H1 (cell line): ENCODE measurements around the gene P2RY8. TPM values are rescaled to one million over a fixed set of nuclear protein-coding genes. Genes with fewer than 3 reads are reported as not detected.

Experiments
- CTCF ChIA-PET: fragments of 300-600 bp; sonication (Branson Sonifier 250); formaldehyde crosslinking; loops from one replicate; lab custom pipeline; 2021; ENCODE audit not compliant: partially characterized antibody; lab: Charles Lee
- POLR2A ChIA-PET: fragments of 300-600 bp; sonication (Branson Sonifier 250); formaldehyde crosslinking; loops from one replicate; lab custom pipeline; 2021; ENCODE audit warnings: inconsistent platforms; ENCODE audit not compliant: partially characterized antibody; lab: Charles Lee
- DNase-seq, 2 experiments: peaks; one replicate each; pipeline versions ENCODE4 v3.0.0 to v3.0.0-alpha.2; 2010 to 2022; ENCODE audit warnings: low spot score in 2 of 2, low read depth in 1 of 2, mixed read lengths in 1 of 2
- FAIRE-seq: peaks from 2 replicates; lab custom pipeline; 2011; peaks lifted over from hg19 to GRCh38; lab: Jason Lieb, UNC
- H2AFZ ChIP-seq: 2 replicates; pipeline ENCODE4 v1.8.1; 2012; ENCODE audit warnings: low read length, inconsistent platforms
- H2AK5ac ChIP-seq: 2 replicates; pipeline ENCODE4 v1.6.1; 2013; ENCODE audit warnings: low read depth, low read length
- H2BK120ac ChIP-seq: replicated peaks from 2 replicates; pipeline ENCODE3; 2013; ENCODE audit warnings: low read depth, low read length, inconsistent platforms
- H2BK12ac ChIP-seq: 2 replicates; pipeline ENCODE4 v1.6.1; 2013; ENCODE audit warnings: low read depth, low read length
- H2BK15ac ChIP-seq: 2 replicates; pipeline ENCODE4 v1.6.1; 2013; ENCODE audit warnings: low read length
- H2BK20ac ChIP-seq: 2 replicates; pipeline ENCODE4 v1.6.1; 2013; ENCODE audit warnings: low read length
- H2BK5ac ChIP-seq: 2 replicates; pipeline ENCODE4 v1.6.1; 2013; ENCODE audit warnings: low read depth, low read length
- H3K14ac ChIP-seq: 2 replicates; pipeline ENCODE4 v1.6.1; 2013; ENCODE audit warnings: inconsistent platforms; ENCODE audit not compliant: insufficient read length
- H3K18ac ChIP-seq: 2 replicates; pipeline ENCODE4 v1.6.1; 2013; ENCODE audit warnings: low read length; ENCODE audit errors: extremely low read depth
- H3K23ac ChIP-seq: 2 replicates; pipeline ENCODE4 v1.6.1; 2013; ENCODE audit warnings: inconsistent platforms; ENCODE audit not compliant: insufficient read length
- H3K23me2 ChIP-seq: 2 replicates; pipeline ENCODE4 v1.6.1; 2013; ENCODE audit warnings: low read depth, low read length
- H3K27ac ChIP-seq: 2 replicates; pipeline ENCODE4 v1.6.1; 2011; ENCODE audit warnings: low read depth, low read length, inconsistent platforms
- H3K27me3 ChIP-seq, 4 experiments: replicated peaks in 1 of 4; 1 replicate in 1 of 4; 2 replicates in 3 of 4; pipeline versions ENCODE4 v1.6.1 to v1.8.1; 2011 to 2013; ENCODE audit warnings: low read length in 3 of 4, mild to moderate bottlenecking in 3 of 4, inconsistent platforms in 2 of 4, mixed read lengths in 2 of 4, moderate library complexity in 1 of 4; ENCODE audit not compliant: control insufficient read depth in 3 of 4, insufficient read depth in 3 of 4; ENCODE audit errors: extremely low read depth in 1 of 4
- H3K36me3 ChIP-seq, 4 experiments: 2 replicates each; pipeline versions ENCODE4 v1.6.1 to v1.8.1; 2011 to 2013; ENCODE audit warnings: mild to moderate bottlenecking in 4 of 4, low read length in 3 of 4, moderate library complexity in 2 of 4, control low read depth in 1 of 4, inconsistent platforms in 1 of 4; ENCODE audit not compliant: insufficient read depth in 4 of 4, control insufficient read depth in 2 of 4
- H3K4ac ChIP-seq: replicated peaks from 2 replicates; pipeline ENCODE3; 2013; ENCODE audit warnings: low read length, low read depth, mixed read lengths, inconsistent platforms; ENCODE audit not compliant: insufficient read length
- H3K4me1 ChIP-seq, 4 experiments: replicated peaks in 1 of 4; 1 replicate in 1 of 4; 2 replicates in 3 of 4; pipeline versions ENCODE4 v1.6.1 to v1.8.1; 2011 to 2013; ENCODE audit warnings: low read length in 3 of 4, inconsistent platforms in 2 of 4, mixed read lengths in 1 of 4; ENCODE audit not compliant: insufficient read depth in 4 of 4, control insufficient read depth in 3 of 4
- H3K4me2 ChIP-seq, 2 experiments: 2 replicates each; pipeline versions ENCODE4 v1.6.1 to v1.8.1; 2011 to 2013; ENCODE audit warnings: low read depth in 2 of 2, low read length in 2 of 2, control low read depth in 1 of 2, inconsistent platforms in 1 of 2, mild to moderate bottlenecking in 1 of 2; ENCODE audit not compliant: insufficient read depth in 1 of 2
- H3K4me3 ChIP-seq, 4 experiments: fragments of 200-600, 300-600 bp in 1 of 4; sonication (generic), shearing (Covaris generic), sonication (Bioruptor Twin) in 1 of 4; 2 replicates each; pipeline versions ENCODE4 v1.5.1 to v1.8.1; 2011 to 2016; ENCODE audit warnings: low read length in 4 of 4, low read depth in 3 of 4, control low read depth in 2 of 4, inconsistent platforms in 2 of 4, mild to moderate bottlenecking in 2 of 4, mixed read lengths in 1 of 4, moderate library complexity in 1 of 4; ENCODE audit not compliant: insufficient read depth in 2 of 4; ENCODE audit errors: extremely low read depth in 1 of 4
- H3K56ac ChIP-seq: replicated peaks from 2 replicates; pipeline ENCODE3; 2013; ENCODE audit warnings: low read depth, mild to moderate bottlenecking, mixed read lengths, low read length, inconsistent platforms; ENCODE audit not compliant: insufficient read length
- H3K79me1 ChIP-seq: 2 replicates; pipeline ENCODE4 v1.6.1; 2013; ENCODE audit warnings: low read depth, low read length, control low read depth
- H3K79me2 ChIP-seq, 2 experiments: 2 replicates each; pipeline versions ENCODE4 v1.6.1 to v1.8.1; 2012 to 2013; ENCODE audit warnings: low read length in 2 of 2, mild to moderate bottlenecking in 2 of 2, inconsistent platforms in 1 of 2; ENCODE audit not compliant: insufficient read depth in 2 of 2, control insufficient read depth in 1 of 2
- H3K9ac ChIP-seq, 4 experiments: replicated peaks in 1 of 4; 1 replicate in 1 of 4; 2 replicates in 3 of 4; pipeline versions ENCODE4 v1.6.1 to v1.8.1; 2011 to 2013; ENCODE audit warnings: low read depth in 3 of 4, low read length in 3 of 4, control low read depth in 2 of 4, mild to moderate bottlenecking in 2 of 4, moderate library complexity in 2 of 4, inconsistent platforms in 1 of 4; ENCODE audit errors: extremely low read depth in 1 of 4
- H3K9me3 ChIP-seq, 2 experiments: 2 replicates each; pipeline versions ENCODE4 v1.6.1 to v1.8.1; 2012 to 2013; ENCODE audit warnings: mild to moderate bottlenecking in 2 of 2, moderate library complexity in 2 of 2, control low read depth in 1 of 2, inconsistent platforms in 1 of 2, low read depth in 1 of 2, low read length in 1 of 2, mixed read lengths in 1 of 2; ENCODE audit not compliant: insufficient read depth in 2 of 2
- H4K20me1 ChIP-seq, 2 experiments: replicated peaks in 1 of 2; 2 replicates each; pipeline versions ENCODE3 to v1.8.1; 2011 to 2013; ENCODE audit warnings: inconsistent platforms in 2 of 2, low read length in 2 of 2, mild to moderate bottlenecking in 1 of 2; ENCODE audit not compliant: insufficient read depth in 2 of 2, control insufficient read depth in 1 of 2
- H4K5ac ChIP-seq: 2 replicates; pipeline ENCODE4 v1.6.1; 2013; ENCODE audit warnings: low read length, low read depth, mixed read lengths, inconsistent platforms; ENCODE audit not compliant: insufficient read length
- H4K8ac ChIP-seq: 2 replicates; pipeline ENCODE4 v1.8.0; 2013; ENCODE audit warnings: mild to moderate bottlenecking, moderate library complexity, low read length, inconsistent platforms; ENCODE audit not compliant: insufficient read depth; ENCODE audit errors: extremely low read depth
- H4K91ac ChIP-seq: replicated peaks from 2 replicates; pipeline ENCODE3; 2013; ENCODE audit warnings: low read length, mixed read lengths, inconsistent platforms; ENCODE audit not compliant: insufficient read length
- ASH2L ChIP-seq: fragments of 200-600, 300-600 bp; sonication (generic); IDR thresholded peaks from one replicate; pipeline ENCODE4 v1.7.1; 2017; ENCODE audit warnings: low read length
- CBX5 ChIP-seq: fragments of 300-800, 300-1000 bp; sonication (generic); IDR thresholded peaks from 2 replicates; pipeline ENCODE4 v1.7.1; 2016; ENCODE audit warnings: antibody characterized with exemption, low read length, low read depth
- CEBPB ChIP-seq: IDR thresholded peaks from 2 replicates; pipeline ENCODE4 v1.6.1; 2012; ENCODE audit warnings: low read depth, low read length
- EZH2 ChIP-seq: fragments of 200-600 bp; sonication (generic); IDR thresholded peaks from 2 replicates; pipeline ENCODE4 v1.7.1; 2012; ENCODE audit warnings: low read depth, mild to moderate bottlenecking, moderate library complexity, low read length, inconsistent platforms; ENCODE audit not compliant: severe bottlenecking
- HDAC2 ChIP-seq, 2 experiments: fragments of 300-600 bp in 1 of 2; sonication (generic) in 1 of 2; IDR thresholded peaks; 2 replicates each; pipeline ENCODE4 v1.6.1; 2011 to 2012; ENCODE audit warnings: low read depth in 2 of 2, low read length in 2 of 2, mild to moderate bottlenecking in 2 of 2, moderate library complexity in 2 of 2, borderline replicate concordance in 1 of 2, inconsistent platforms in 1 of 2
- MAX ChIP-seq: IDR thresholded peaks from 2 replicates; pipeline ENCODE4 v1.6.1; 2012; ENCODE audit warnings: inconsistent platforms
- RAD21 ChIP-seq, 2 experiments: IDR thresholded peaks in 1 of 2; conservative IDR thresholded peaks in 1 of 2; 2 replicates each; pipeline ENCODE4 v1.6.1; 2011; ENCODE audit warnings: low read depth in 2 of 2, low read length in 2 of 2, improper control_type of control experiment in 1 of 2, inconsistent platforms in 1 of 2, mild to moderate bottlenecking in 1 of 2, moderate library complexity in 1 of 2
- RBBP5 ChIP-seq: IDR thresholded peaks from 2 replicates; pipeline ENCODE4 v1.7.1; 2012; ENCODE audit warnings: low read depth, mild to moderate bottlenecking, inconsistent platforms, low read length, moderate library complexity, borderline replicate concordance
- RNF2 ChIP-seq: fragments of 200-900, 300-1000 bp; sonication (generic); IDR thresholded peaks from 2 replicates; pipeline ENCODE4 v1.7.1; 2016; ENCODE audit warnings: borderline replicate concordance, low read depth, mild to moderate bottlenecking, antibody characterized with exemption, low read length; ENCODE audit not compliant: poor library complexity, severe bottlenecking; ENCODE audit errors: missing control alignments
- SIRT6 ChIP-seq: IDR thresholded peaks from one replicate; pipeline ENCODE4 v1.7.1; 2012; ENCODE audit warnings: low read length, inconsistent platforms
- SIX5 ChIP-seq: IDR thresholded peaks from 2 replicates; pipeline ENCODE4 v1.6.1; 2011; ENCODE audit warnings: mild to moderate bottlenecking, low read depth, low read length
- WGBS, 2 experiments: shearing (Covaris generic) in 1 of 2; methylation state at CpG; one replicate each; pipeline versions ENCODE4 v1.1.6 to v1.1.7; 2013 to 2015; ENCODE audit warnings: low lambda C conversion rate in 2 of 2, mixed read lengths in 2 of 2, inconsistent platforms in 1 of 2, low coverage in 1 of 2, missing lambda C conversion rate in 1 of 2; ENCODE audit not compliant: insufficient replicate concordance in 2 of 2, insufficient coverage in 1 of 2, insufficient read length in 1 of 2; ENCODE audit errors: extremely low coverage in 1 of 2, missing lambda C conversion rate in 1 of 2; 5-methylcytosine and 5-hydroxymethylcytosine counted together
- polyA plus RNA-seq, 7 experiments: library from polyadenylated mRNA; depleted of rRNA in 3 of 7; stranded (reverse) in 5 of 7; unstranded in 2 of 7; fragments of >200 nt in 5 of 7; fragments of 200-250 nt in 2 of 7; gene quantifications; 1 replicate in 5 of 7; 2 replicates in 1 of 7; 4 replicates in 1 of 7; pipeline versions ENCODE4 v1.2.1 to v1.2.3, GENCODE V29; 2011 to 2013; ENCODE audit warnings: missing spikeins in 2 of 7, mixed read lengths in 2 of 7
- total RNA-seq: library from RNA; stranded (reverse); fragmentation: NEBNext Ultra II Directional; extraction: Animal tissue kit (Norgen Biotek cat#: 25700); gene quantifications from 2 replicates; pipeline ENCODE4 v1.2.1, GENCODE V29; 2021

P2RY8 gene
- total and polyA plus RNA-seq, 2 of the 8 experiments (the other 6 are each of a cell fraction or from before 2014, with no cell fraction given): 0.09 to 0.15 TPM

- Histone ChIP-seq H3K56ac (no peak overlapping the region), H2BK20ac (no peak overlapping the region), H3K36me3 (no peaks in the 10 kb centered on the region), H3K18ac (no peak overlapping the region), H3K4me1 (peaks cover 2 to 8% (median 3%) of the 10 kb centered on the region in 4 experiments; a peak in 4 of 7 replicates), H2BK5ac (no peak overlapping the region), H3K4ac (no peak overlapping the region), H4K91ac (no peak overlapping the region), H3K79me1 (no peaks in the 10 kb centered on the region), H2AFZ (no peak overlapping the region), H4K20me1 (no peaks in the 10 kb centered on the region), H3K27ac (no peak overlapping the region), H2BK120ac (no peak overlapping the region), H3K4me3 (no peak overlapping the region), H3K23me2 (peaks cover under 1% of the 10 kb centered on the region; the same call in 1 of the 2 replicates), H3K23ac (no peak overlapping the region), H3K27me3 (no peaks in the 10 kb centered on the region), H3K79me2 (no peaks in the 10 kb centered on the region), H3K14ac (no peak overlapping the region), H3K4me2 (no peak overlapping the region), H4K8ac (no peak overlapping the region), H2AK5ac (no peak overlapping the region), H4K5ac (no peak overlapping the region), H3K9me3 (no peaks in the 10 kb centered on the region; a peak in 1 of 4 replicates), H3K9ac (no peak overlapping the region), H2BK12ac (no peak overlapping the region), H2BK15ac (no peak overlapping the region)
- FAIRE-seq (no peak), DNase-seq (no peak)
- ChIA-PET POLR2A (no interaction called here), CTCF (no interaction called here)
- WGBS, 2 experiments: 93% methylated on average over 2 of the region's 2 CpGs; no CpG with 5 or more reads in 1 of the 2 experiments
- TF ChIP-seq RNF2: no peak
- no peak for TF ChIP-seq RAD21 (IDR thresholded peaks at IDR 0.05 in 1 of 2, conservative IDR thresholded peaks at IDR 0.05 in 1 of 2; ENCODE audit: low read depth in 2 of 2, low read length in 2 of 2)
- no peak for TF ChIP-seq CEBPB
- no peak for TF ChIP-seq EZH2
- TF ChIP-seq MAX: no peak
- TF ChIP-seq RBBP5: no peak
- TF ChIP-seq HDAC2 (IDR thresholded peaks at IDR 0.05; ENCODE audit: borderline replicate concordance in 1 of 2, low read depth in 2 of 2, low read length in 2 of 2): no peak
- TF ChIP-seq SIX5: no peak
- TF ChIP-seq SIRT6: no peak
- no peak for TF ChIP-seq CBX5
- no peak for TF ChIP-seq ASH2L
Measured at GRCh38 chrX:1519022-1519497, 17.9 kb downstream of the P2RY8 start.
